H1 (cell line): ENCODE results near the gene LRPPRC. TPM values are rescaled to one million over a fixed set of nuclear protein-coding genes. Genes with fewer than 3 reads are reported as not detected.

Source experiments
- CTCF ChIA-PET: fragments of 300-600 bp; sonication (Branson Sonifier 250); formaldehyde crosslinking; loops from one replicate; lab custom pipeline; 2021; ENCODE audit not compliant: partially characterized antibody; lab: Charles Lee
- POLR2A ChIA-PET: fragments of 300-600 bp; sonication (Branson Sonifier 250); formaldehyde crosslinking; loops from one replicate; lab custom pipeline; 2021; ENCODE audit warnings: inconsistent platforms; ENCODE audit not compliant: partially characterized antibody; lab: Charles Lee
- DNase-seq, 2 experiments: peaks; one replicate each; pipeline versions ENCODE4 v3.0.0 to v3.0.0-alpha.2; 2010 to 2022; ENCODE audit warnings: low spot score in 2 of 2, low read depth in 1 of 2, mixed read lengths in 1 of 2
- FAIRE-seq: peaks from 2 replicates; lab custom pipeline; 2011; peaks lifted over from hg19 to GRCh38; lab: Jason Lieb, UNC
- H2AFZ ChIP-seq: 2 replicates; pipeline ENCODE4 v1.8.1; 2012; ENCODE audit warnings: low read length, inconsistent platforms
- H2AK5ac ChIP-seq: 2 replicates; pipeline ENCODE4 v1.6.1; 2013; ENCODE audit warnings: low read depth, low read length
- H2BK120ac ChIP-seq: replicated peaks from 2 replicates; pipeline ENCODE3; 2013; ENCODE audit warnings: low read depth, low read length, inconsistent platforms
- H2BK12ac ChIP-seq: 2 replicates; pipeline ENCODE4 v1.6.1; 2013; ENCODE audit warnings: low read depth, low read length
- H2BK15ac ChIP-seq: 2 replicates; pipeline ENCODE4 v1.6.1; 2013; ENCODE audit warnings: low read length
- H2BK20ac ChIP-seq: 2 replicates; pipeline ENCODE4 v1.6.1; 2013; ENCODE audit warnings: low read length
- H2BK5ac ChIP-seq: 2 replicates; pipeline ENCODE4 v1.6.1; 2013; ENCODE audit warnings: low read depth, low read length
- H3K14ac ChIP-seq: 2 replicates; pipeline ENCODE4 v1.6.1; 2013; ENCODE audit warnings: inconsistent platforms; ENCODE audit not compliant: insufficient read length
- H3K18ac ChIP-seq: 2 replicates; pipeline ENCODE4 v1.6.1; 2013; ENCODE audit warnings: low read length; ENCODE audit errors: extremely low read depth
- H3K23ac ChIP-seq: 2 replicates; pipeline ENCODE4 v1.6.1; 2013; ENCODE audit warnings: inconsistent platforms; ENCODE audit not compliant: insufficient read length
- H3K23me2 ChIP-seq: 2 replicates; pipeline ENCODE4 v1.6.1; 2013; ENCODE audit warnings: low read depth, low read length
- H3K27ac ChIP-seq: 2 replicates; pipeline ENCODE4 v1.6.1; 2011; ENCODE audit warnings: low read depth, low read length, inconsistent platforms
- H3K27me3 ChIP-seq, 4 experiments: replicated peaks in 1 of 4; 1 replicate in 1 of 4; 2 replicates in 3 of 4; pipeline versions ENCODE4 v1.6.1 to v1.8.1; 2011 to 2013; ENCODE audit warnings: low read length in 3 of 4, mild to moderate bottlenecking in 3 of 4, inconsistent platforms in 2 of 4, mixed read lengths in 2 of 4, moderate library complexity in 1 of 4; ENCODE audit not compliant: control insufficient read depth in 3 of 4, insufficient read depth in 3 of 4; ENCODE audit errors: extremely low read depth in 1 of 4
- H3K36me3 ChIP-seq, 4 experiments: 2 replicates each; pipeline versions ENCODE4 v1.6.1 to v1.8.1; 2011 to 2013; ENCODE audit warnings: mild to moderate bottlenecking in 4 of 4, low read length in 3 of 4, moderate library complexity in 2 of 4, control low read depth in 1 of 4, inconsistent platforms in 1 of 4; ENCODE audit not compliant: insufficient read depth in 4 of 4, control insufficient read depth in 2 of 4
- H3K4ac ChIP-seq: replicated peaks from 2 replicates; pipeline ENCODE3; 2013; ENCODE audit warnings: low read length, low read depth, mixed read lengths, inconsistent platforms; ENCODE audit not compliant: insufficient read length
- H3K4me1 ChIP-seq, 4 experiments: replicated peaks in 1 of 4; 1 replicate in 1 of 4; 2 replicates in 3 of 4; pipeline versions ENCODE4 v1.6.1 to v1.8.1; 2011 to 2013; ENCODE audit warnings: low read length in 3 of 4, inconsistent platforms in 2 of 4, mixed read lengths in 1 of 4; ENCODE audit not compliant: insufficient read depth in 4 of 4, control insufficient read depth in 3 of 4
- H3K4me2 ChIP-seq, 2 experiments: 2 replicates each; pipeline versions ENCODE4 v1.6.1 to v1.8.1; 2011 to 2013; ENCODE audit warnings: low read depth in 2 of 2, low read length in 2 of 2, control low read depth in 1 of 2, inconsistent platforms in 1 of 2, mild to moderate bottlenecking in 1 of 2; ENCODE audit not compliant: insufficient read depth in 1 of 2
- H3K4me3 ChIP-seq, 4 experiments: fragments of 200-600, 300-600 bp in 1 of 4; sonication (generic), shearing (Covaris generic), sonication (Bioruptor Twin) in 1 of 4; 2 replicates each; pipeline versions ENCODE4 v1.5.1 to v1.8.1; 2011 to 2016; ENCODE audit warnings: low read length in 4 of 4, low read depth in 3 of 4, control low read depth in 2 of 4, inconsistent platforms in 2 of 4, mild to moderate bottlenecking in 2 of 4, mixed read lengths in 1 of 4, moderate library complexity in 1 of 4; ENCODE audit not compliant: insufficient read depth in 2 of 4; ENCODE audit errors: extremely low read depth in 1 of 4
- H3K56ac ChIP-seq: replicated peaks from 2 replicates; pipeline ENCODE3; 2013; ENCODE audit warnings: low read depth, mild to moderate bottlenecking, mixed read lengths, low read length, inconsistent platforms; ENCODE audit not compliant: insufficient read length
- H3K79me1 ChIP-seq: 2 replicates; pipeline ENCODE4 v1.6.1; 2013; ENCODE audit warnings: low read depth, low read length, control low read depth
- H3K79me2 ChIP-seq, 2 experiments: 2 replicates each; pipeline versions ENCODE4 v1.6.1 to v1.8.1; 2012 to 2013; ENCODE audit warnings: low read length in 2 of 2, mild to moderate bottlenecking in 2 of 2, inconsistent platforms in 1 of 2; ENCODE audit not compliant: insufficient read depth in 2 of 2, control insufficient read depth in 1 of 2
- H3K9ac ChIP-seq, 4 experiments: replicated peaks in 1 of 4; 1 replicate in 1 of 4; 2 replicates in 3 of 4; pipeline versions ENCODE4 v1.6.1 to v1.8.1; 2011 to 2013; ENCODE audit warnings: low read depth in 3 of 4, low read length in 3 of 4, control low read depth in 2 of 4, mild to moderate bottlenecking in 2 of 4, moderate library complexity in 2 of 4, inconsistent platforms in 1 of 4; ENCODE audit errors: extremely low read depth in 1 of 4
- H3K9me3 ChIP-seq, 2 experiments: 2 replicates each; pipeline versions ENCODE4 v1.6.1 to v1.8.1; 2012 to 2013; ENCODE audit warnings: mild to moderate bottlenecking in 2 of 2, moderate library complexity in 2 of 2, control low read depth in 1 of 2, inconsistent platforms in 1 of 2, low read depth in 1 of 2, low read length in 1 of 2, mixed read lengths in 1 of 2; ENCODE audit not compliant: insufficient read depth in 2 of 2
- H4K20me1 ChIP-seq, 2 experiments: replicated peaks in 1 of 2; 2 replicates each; pipeline versions ENCODE3 to v1.8.1; 2011 to 2013; ENCODE audit warnings: inconsistent platforms in 2 of 2, low read length in 2 of 2, mild to moderate bottlenecking in 1 of 2; ENCODE audit not compliant: insufficient read depth in 2 of 2, control insufficient read depth in 1 of 2
- H4K5ac ChIP-seq: 2 replicates; pipeline ENCODE4 v1.6.1; 2013; ENCODE audit warnings: low read length, low read depth, mixed read lengths, inconsistent platforms; ENCODE audit not compliant: insufficient read length
- H4K8ac ChIP-seq: 2 replicates; pipeline ENCODE4 v1.8.0; 2013; ENCODE audit warnings: mild to moderate bottlenecking, moderate library complexity, low read length, inconsistent platforms; ENCODE audit not compliant: insufficient read depth; ENCODE audit errors: extremely low read depth
- H4K91ac ChIP-seq: replicated peaks from 2 replicates; pipeline ENCODE3; 2013; ENCODE audit warnings: low read length, mixed read lengths, inconsistent platforms; ENCODE audit not compliant: insufficient read length
- BCL11A ChIP-seq, 2 experiments: IDR thresholded peaks; one replicate each; pipeline ENCODE4 v1.6.1; 2011; ENCODE audit warnings: low read depth in 2 of 2, low read length in 2 of 2, mild to moderate bottlenecking in 2 of 2
- CHD2 ChIP-seq: IDR thresholded peaks from 2 replicates; pipeline ENCODE4 v1.6.1; 2012; ENCODE audit warnings: low read length, improper control_type of control experiment
- HDAC2 ChIP-seq, 2 experiments: fragments of 300-600 bp in 1 of 2; sonication (generic) in 1 of 2; IDR thresholded peaks; 2 replicates each; pipeline ENCODE4 v1.6.1; 2011 to 2012; ENCODE audit warnings: low read depth in 2 of 2, low read length in 2 of 2, mild to moderate bottlenecking in 2 of 2, moderate library complexity in 2 of 2, borderline replicate concordance in 1 of 2, inconsistent platforms in 1 of 2
- JUND ChIP-seq: IDR thresholded peaks from 2 replicates; pipeline ENCODE4 v1.6.1; 2011; ENCODE audit warnings: mild to moderate bottlenecking, improper control_type of control experiment, low read length
- MAFK ChIP-seq: IDR thresholded peaks from 2 replicates; pipeline ENCODE4 v1.6.1; 2012; ENCODE audit warnings: low read depth, mild to moderate bottlenecking, improper control_type of control experiment, low read length
- NANOG ChIP-seq: IDR thresholded peaks from 2 replicates; pipeline ENCODE4 v1.6.1; 2011; ENCODE audit warnings: low read length, low read depth, mild to moderate bottlenecking, inconsistent platforms; ENCODE audit not compliant: insufficient read depth, poor library complexity, severe bottlenecking
- NRF1 ChIP-seq: IDR thresholded peaks from 2 replicates; pipeline ENCODE4 v1.6.1; 2011; ENCODE audit warnings: mild to moderate bottlenecking, low read depth, low read length, improper control_type of control experiment
- RAD21 ChIP-seq, 2 experiments: IDR thresholded peaks in 1 of 2; conservative IDR thresholded peaks in 1 of 2; 2 replicates each; pipeline ENCODE4 v1.6.1; 2011; ENCODE audit warnings: low read depth in 2 of 2, low read length in 2 of 2, improper control_type of control experiment in 1 of 2, inconsistent platforms in 1 of 2, mild to moderate bottlenecking in 1 of 2, moderate library complexity in 1 of 2
- RBBP5 ChIP-seq: IDR thresholded peaks from 2 replicates; pipeline ENCODE4 v1.7.1; 2012; ENCODE audit warnings: low read depth, mild to moderate bottlenecking, inconsistent platforms, low read length, moderate library complexity, borderline replicate concordance
- RFX5 ChIP-seq: IDR thresholded peaks from 2 replicates; pipeline ENCODE4 v1.6.1; 2011; ENCODE audit warnings: low read depth, low read length, improper control_type of control experiment, borderline replicate concordance
- SP1 ChIP-seq: IDR thresholded peaks from 2 replicates; pipeline ENCODE4 v1.6.1; 2011; ENCODE audit warnings: low read depth, low read length
- SRF ChIP-seq: IDR thresholded peaks from 2 replicates; pipeline ENCODE4 v1.6.1; 2011; ENCODE audit warnings: mild to moderate bottlenecking, low read depth, low read length, moderate library complexity
- WGBS, 2 experiments: shearing (Covaris generic) in 1 of 2; methylation state at CpG; one replicate each; pipeline versions ENCODE4 v1.1.6 to v1.1.7; 2013 to 2015; ENCODE audit warnings: low lambda C conversion rate in 2 of 2, mixed read lengths in 2 of 2, inconsistent platforms in 1 of 2, low coverage in 1 of 2, missing lambda C conversion rate in 1 of 2; ENCODE audit not compliant: insufficient replicate concordance in 2 of 2, insufficient coverage in 1 of 2, insufficient read length in 1 of 2; ENCODE audit errors: extremely low coverage in 1 of 2, missing lambda C conversion rate in 1 of 2; 5-methylcytosine and 5-hydroxymethylcytosine counted together
- polyA plus RNA-seq, 7 experiments: library from polyadenylated mRNA; depleted of rRNA in 3 of 7; stranded (reverse) in 5 of 7; unstranded in 2 of 7; fragments of >200 nt in 5 of 7; fragments of 200-250 nt in 2 of 7; gene quantifications; 1 replicate in 5 of 7; 2 replicates in 1 of 7; 4 replicates in 1 of 7; pipeline versions ENCODE4 v1.2.1 to v1.2.3, GENCODE V29; 2011 to 2013; ENCODE audit warnings: missing spikeins in 2 of 7, mixed read lengths in 2 of 7
- total RNA-seq: library from RNA; stranded (reverse); fragmentation: NEBNext Ultra II Directional; extraction: Animal tissue kit (Norgen Biotek cat#: 25700); gene quantifications from 2 replicates; pipeline ENCODE4 v1.2.1, GENCODE V29; 2021

Gene LRPPRC
- total and polyA plus RNA-seq, 2 of the 8 experiments (the other 6 are each of a cell fraction or from before 2014, with no cell fraction given): 43.4 to 167 TPM

- Histone ChIP-seq H3K4me1 (peaks cover 0 to 2% (median 0%) of the 10 kb centered on the region in 4 experiments; a peak in 2 of 7 replicates), H3K18ac (no peak overlapping the region), H2BK12ac (no peak overlapping the region), H2BK20ac (no peak overlapping the region), H3K4ac (no peak overlapping the region), H3K4me2 (no peak overlapping the region), H2BK5ac (no peak overlapping the region), H3K27ac (no peak overlapping the region), H3K9me3 (no peaks in the 10 kb centered on the region), H4K8ac (no peak overlapping the region), H2BK15ac (no peak overlapping the region), H4K20me1 (no peaks in the 10 kb centered on the region), H3K56ac (no peak overlapping the region), H3K79me2 (no peaks in the 10 kb centered on the region), H3K14ac (no peak overlapping the region), H2AK5ac (no peak overlapping the region), H4K91ac (no peak overlapping the region), H3K9ac (no peak overlapping the region), H4K5ac (no peak overlapping the region), H3K23ac (no peak overlapping the region), H2AFZ (no peak overlapping the region), H2BK120ac (no peak overlapping the region), H3K27me3 (no peaks in the 10 kb centered on the region), H3K4me3 (no peak overlapping the region), H3K23me2 (no peaks in the 10 kb centered on the region), H3K79me1 (no peaks in the 10 kb centered on the region), H3K36me3 (no peaks in the 10 kb centered on the region)
- 75% methylated on average over 7 of the region's 7 CpGs; no CpG with 5 or more reads in 1 of the 2 experiments for WGBS, 2 experiments
- CTCF ChIA-PET: interaction anchor here (0.6 to 1.5 kb wide), 3 partner anchors 285 to 364 kb away, joined by 3 to 5 read pairs (median 3); no protein-coding TSS in a partner anchor
- POLR2A ChIA-PET: interaction anchor here (0.9 kb wide), 1 partner anchor 15 kb away, joined by 3 read pairs; no protein-coding TSS in a partner anchor
- TF ChIP-seq BCL11A (IDR thresholded peaks at IDR 0.05; ENCODE audit: low read depth in 2 of 2, low read length in 2 of 2) (no peak), SP1 (no peak), MAFK (no peak), RAD21 (IDR thresholded peaks at IDR 0.05 in 1 of 2, conservative IDR thresholded peaks at IDR 0.05 in 1 of 2; ENCODE audit: low read depth in 2 of 2, low read length in 2 of 2) (no peak), NRF1 (no peak), NANOG (no peak), RBBP5 (no peak), RFX5 (no peak), SRF (no peak), CHD2 (no peak), HDAC2 (IDR thresholded peaks at IDR 0.05; ENCODE audit: borderline replicate concordance in 1 of 2, low read depth in 2 of 2, low read length in 2 of 2) (no peak), JUND (no peak)
- DNase-seq: no peak
- FAIRE-seq: no peak
Measured at GRCh38 chr2:44010266-44010665, 14.5 kb upstream of the LRPPRC start.
